HepG2 (cell line): ENCODE results near the gene NEK9. TPM values are rescaled to one million over a fixed set of nuclear protein-coding genes. Genes with fewer than 3 reads are reported as not detected.
A peak's percentile ranks its signal among the peaks of the same experiment; 100 is the strongest.

Source experiments
- CERS6 ChIP-seq: sonication (generic); formaldehyde crosslinking; IDR thresholded peaks from 2 replicates; pipeline ENCODE4 v1.5.0; 2020; ENCODE audit warnings: missing genetic modification reagents
- CREB1 ChIP-seq, 2 experiments: fragments of 450-650 bp in 1 of 2; IDR thresholded peaks; 2 replicates each; pipeline ENCODE4 v1.6.1; 2016 to 2017; ENCODE audit warnings: control low read depth in 1 of 2, mild to moderate bottlenecking in 1 of 2, missing compliant biosample characterization in 1 of 2, missing genetic modification characterization in 1 of 2
- CSRNP1 ChIP-seq: sonication (generic); formaldehyde crosslinking; IDR thresholded peaks from 2 replicates; pipeline ENCODE4 v1.8.1; 2023; ENCODE audit warnings: mild to moderate bottlenecking, missing genetic modification reagents
- EP300 ChIP-seq, 3 experiments: sonication (generic) in 1 of 3; formaldehyde crosslinking in 1 of 3; IDR thresholded peaks; 2 replicates each; pipeline versions ENCODE4 v1.5.1 to v1.6.1; 2011 to 2020; ENCODE audit warnings: low read depth in 2 of 3, low read length in 2 of 3, borderline replicate concordance in 1 of 3, improper control_type of control experiment in 1 of 3, mild to moderate bottlenecking in 1 of 3, missing genetic modification reagents in 1 of 3, moderate library complexity in 1 of 3
- FOXP1 ChIP-seq, 2 experiments: fragments of 450-650 bp in 1 of 2; IDR thresholded peaks; 2 replicates each; pipeline ENCODE4 v1.6.1; 2017 to 2018; ENCODE audit warnings: antibody characterized with exemption in 1 of 2
- HOXA9 ChIP-seq: sonication (generic); formaldehyde crosslinking; IDR thresholded peaks from 2 replicates; pipeline ENCODE4 v1.8.1; 2022; ENCODE audit warnings: missing genetic modification reagents, mild to moderate bottlenecking, moderate library complexity, borderline replicate concordance
- IKZF4 ChIP-seq: sonication (generic); formaldehyde crosslinking; IDR thresholded peaks from 2 replicates; pipeline ENCODE4 v1.5.1; 2020; ENCODE audit warnings: borderline replicate concordance, mild to moderate bottlenecking, low read depth, missing genetic modification reagents; ENCODE audit errors: not compliant biosample characterization
- JARID2 ChIP-seq: sonication (generic); formaldehyde crosslinking; IDR thresholded peaks from 2 replicates; pipeline ENCODE4 v1.8.1; 2023; ENCODE audit warnings: missing genetic modification reagents, inconsistent platforms; ENCODE audit not compliant: insufficient replicate concordance
- MXD4 ChIP-seq: IDR thresholded peaks from 2 replicates; pipeline ENCODE4 v1.6.1; 2016; ENCODE audit warnings: mild to moderate bottlenecking, missing biosample characterization, missing genetic modification reagents
- MYC ChIP-seq: sonication (generic); formaldehyde crosslinking; IDR thresholded peaks from 2 replicates; pipeline ENCODE4 v1.9.0; 2021; ENCODE audit warnings: missing genetic modification reagents, borderline replicate concordance
- PHF5A ChIP-seq: IDR thresholded peaks from one replicate; pipeline ENCODE4 v1.6.1; 2018; ENCODE audit warnings: low read depth, missing genetic modification reagents; ENCODE audit not compliant: unreplicated experiment
- PRDM4 ChIP-seq: sonication (generic); formaldehyde crosslinking; IDR thresholded peaks from 2 replicates; pipeline ENCODE4 v1.9.0; 2021; ENCODE audit warnings: missing genetic modification reagents, borderline replicate concordance
- YEATS4 ChIP-seq: sonication (generic); formaldehyde crosslinking; IDR thresholded peaks from 2 replicates; pipeline ENCODE4 v1.4.0; 2020; ENCODE audit warnings: missing genetic modification reagents, borderline replicate concordance
- ZMAT5 ChIP-seq: sonication (generic); formaldehyde crosslinking; IDR thresholded peaks from 2 replicates; pipeline ENCODE4 v1.5.0; 2020; ENCODE audit warnings: mild to moderate bottlenecking, low read depth, missing genetic modification reagents, borderline replicate concordance
- ZNF10 ChIP-seq: sonication (generic); formaldehyde crosslinking; IDR thresholded peaks from 2 replicates; pipeline ENCODE4 v1.4.0; 2020; ENCODE audit warnings: mild to moderate bottlenecking, low read depth, missing genetic modification reagents, borderline replicate concordance
- ZNF512B ChIP-seq: sonication (generic); formaldehyde crosslinking; IDR thresholded peaks from 2 replicates; pipeline ENCODE4 v1.5.1; 2020; ENCODE audit warnings: missing genetic modification reagents, mild to moderate bottlenecking, borderline replicate concordance
- ZSCAN25 ChIP-seq: sonication (generic); formaldehyde crosslinking; IDR thresholded peaks from 2 replicates; pipeline ENCODE4 v1.8.0; 2022; ENCODE audit warnings: mild to moderate bottlenecking, missing genetic modification reagents
- ZSCAN31 ChIP-seq: sonication (generic); formaldehyde crosslinking; IDR thresholded peaks from 2 replicates; pipeline ENCODE4 v1.5.0; 2020; ENCODE audit warnings: low read depth, mild to moderate bottlenecking, missing genetic modification reagents
- polyA plus RNA-seq, 8 experiments: library from polyadenylated mRNA; depleted of rRNA in 3 of 8; stranded (reverse) in 7 of 8; unstranded in 1 of 8; fragments of >200 nt; fragmentation: Illumina TruSeq in 4 of 8; extraction: Trizol in 4 of 8; gene quantifications; 2 replicates each; pipeline versions ENCODE4 v1.2.1 to v1.2.3, GENCODE V29; 2011 to 2016; ENCODE audit warnings: low read depth in 4 of 8, missing spikeins in 1 of 8, mixed read lengths in 1 of 8; ENCODE audit not compliant: insufficient read depth in 1 of 8
- total RNA-seq, 5 experiments: library from RNA; depleted of rRNA; stranded (reverse); fragments of >200 nt; fragmentation: Illumina TruSeq; extraction: Trizol; gene quantifications; 2 replicates each; pipeline ENCODE4 v1.2.3, GENCODE V29; 2016; ENCODE audit warnings: low read depth in 1 of 5

Gene NEK9
- total and polyA plus RNA-seq, 2 of the 13 experiments (the other 11 are each of a cell fraction or from before 2014, with no cell fraction given), result 16.5 to 27.3 TPM

GRCh38 chr14:75126679-75127473, at the start of gene NEK9 (continued):
- peak; percentile 92; the same call in 1 of the 2 replicates for TF ChIP-seq PRDM4 (CRISPR knock-in tag)
- no peak; the same call in 1 of the 2 replicates for TF ChIP-seq CSRNP1
- peak; percentile 78 for TF ChIP-seq MYC (CRISPR knock-in tag)
- TF ChIP-seq CREB1 (IDR thresholded peaks at IDR 0.05), result peak; percentile 34; the same call in 1 of the 2 replicates
- peak; percentile 70 for TF ChIP-seq CREB1 (CRISPR knock-in tag; IDR thresholded peaks at IDR 0.05)
- no peak for TF ChIP-seq EP300 (IDR thresholded peaks at IDR 0.05; ENCODE audit: low read depth in 2 of 2, low read length in 2 of 2)
- no peak; the same call in none of the 2 replicates for TF ChIP-seq EP300 (CRISPR knock-in tag; IDR thresholded peaks at IDR 0.05; ENCODE audit: borderline replicate concordance)
- peak; percentile 98 for TF ChIP-seq YEATS4 (CRISPR knock-in tag)
- peak; percentile 81 for TF ChIP-seq IKZF4
- peak; percentile 48 for TF ChIP-seq MXD4
- TF ChIP-seq ZSCAN31 (CRISPR knock-in tag), result peak; percentile 95
- TF ChIP-seq ZNF10, result no peak
- TF ChIP-seq PHF5A (CRISPR knock-in tag), result peak; percentile 67
- no peak for TF ChIP-seq HOXA9 (CRISPR knock-in tag)
- no peak for TF ChIP-seq ZMAT5 (CRISPR knock-in tag)
- TF ChIP-seq ZNF512B, result no peak; the same call in 1 of the 2 replicates
- peak; percentile 72; the same call in 1 of the 2 replicates for TF ChIP-seq ZSCAN25
- TF ChIP-seq JARID2, result no peak
- TF ChIP-seq CERS6 (CRISPR knock-in tag), result no peak
- TF ChIP-seq FOXP1 (IDR thresholded peaks at IDR 0.05), result no peak
- no peak for TF ChIP-seq FOXP1 (CRISPR knock-in tag; IDR thresholded peaks at IDR 0.05)
